Measurements from ENCODE around the gene NMS.
A peak's percentile ranks its signal among the peaks of the same experiment; 100 is the strongest.

The NMS gene

GRCh38 chr2:100470182-100470581, at the start of gene NMS:
TSS of gene NMS (plus strand) at chr2:100470482. CDS start at chr2:100470489, 7 bp downstream.
- H3K4me1 ChIP-seq (ENCODE audit: control insufficient read depth, insufficient read depth, low read length): no peaks in the 10 kb centered on the region
- WGBS (ENCODE audit: insufficient coverage, insufficient read length): no CpG with 5 or more reads among the region's 7 CpGs
- DNase-seq (ENCODE audit: low read depth, low spot score): no peak

GRCh38 chr2:100422320-100423055, 47.8 kb upstream of the NMS start:
- Histone ChIP-seq H3K27ac (ENCODE audit: low read length) (no peak overlapping the region), H3K36me3 (ENCODE audit: control insufficient read depth, insufficient read depth, low read length) (no peaks in the 10 kb centered on the region), H3K9me3 (ENCODE audit: control insufficient read depth, insufficient read depth, low read length) (no peaks in the 10 kb centered on the region), H3K4me1 (ENCODE audit: control insufficient read depth, insufficient read depth, low read length) (no peaks in the 10 kb centered on the region), H3K4me3 (ENCODE audit: low read length) (no peak overlapping the region), H3K27me3 (ENCODE audit: control insufficient read depth, insufficient read depth, low read length) (no peaks in the 10 kb centered on the region)
- no CpG with 5 or more reads among the region's 4 CpGs for WGBS (ENCODE audit: insufficient coverage, insufficient read length)
- peak; percentile 41 for DNase-seq (ENCODE audit: low read depth, low spot score)

More at GRCh38 chr2:100470182-100470581, at the start of gene NMS:
- Histone ChIP-seq H3K36me3 (ENCODE audit: control insufficient read depth, insufficient read depth, low read length) (no peaks in the 10 kb centered on the region), H3K9me3 (ENCODE audit: control insufficient read depth, insufficient read depth, low read length) (no peaks in the 10 kb centered on the region), H3K27me3 (ENCODE audit: control insufficient read depth, insufficient read depth, low read length) (no peaks in the 10 kb centered on the region), H3K4me3 (ENCODE audit: low read length) (no peak within 1 kb of the TSS), H3K27ac (ENCODE audit: low read length) (no peak within 1 kb of the TSS)

- no peak overlapping the region for H3K4me3 ChIP-seq (ENCODE audit: low read length)
- WGBS (ENCODE audit: insufficient coverage, insufficient read length): no CpG with 5 or more reads among the region's 1 CpG
- H3K27me3 ChIP-seq (ENCODE audit: control insufficient read depth, insufficient read depth, low read length): no peaks in the 10 kb centered on the region
- H3K9me3 ChIP-seq (ENCODE audit: control insufficient read depth, insufficient read depth, low read length): no peaks in the 10 kb centered on the region
- no peaks in the 10 kb centered on the region for H3K4me1 ChIP-seq (ENCODE audit: control insufficient read depth, insufficient read depth, low read length)
- H3K27ac ChIP-seq (ENCODE audit: low read length): no peak overlapping the region
- DNase-seq (ENCODE audit: low read depth, low spot score): no peak
- no peaks in the 10 kb centered on the region for H3K36me3 ChIP-seq (ENCODE audit: control insufficient read depth, insufficient read depth, low read length)
Measured at GRCh38 chr2:100423631-100424030, 46.7 kb upstream of the NMS start.

GRCh38 chr2:100424277-100424875, 45.9 kb upstream of the NMS start:
- Histone ChIP-seq H3K27ac (ENCODE audit: low read length) (no peak overlapping the region), H3K27me3 (ENCODE audit: control insufficient read depth, insufficient read depth, low read length) (no peaks in the 10 kb centered on the region), H3K4me1 (ENCODE audit: control insufficient read depth, insufficient read depth, low read length) (no peaks in the 10 kb centered on the region), H3K36me3 (ENCODE audit: control insufficient read depth, insufficient read depth, low read length) (no peaks in the 10 kb centered on the region), H3K9me3 (ENCODE audit: control insufficient read depth, insufficient read depth, low read length) (no peaks in the 10 kb centered on the region), H3K4me3 (ENCODE audit: low read length) (no peak overlapping the region)
- WGBS (ENCODE audit: insufficient coverage, insufficient read length): no CpG with 5 or more reads among the region's 4 CpGs
- no peak for DNase-seq (ENCODE audit: low read depth, low spot score)

- WGBS (ENCODE audit: insufficient coverage, insufficient read length): no CpG with 5 or more reads among the region's 4 CpGs
- Histone ChIP-seq H3K27me3 (ENCODE audit: control insufficient read depth, insufficient read depth, low read length) (no peaks in the 10 kb centered on the region), H3K27ac (ENCODE audit: low read length) (no peak overlapping the region), H3K36me3 (ENCODE audit: control insufficient read depth, insufficient read depth, low read length) (no peaks in the 10 kb centered on the region), H3K4me1 (ENCODE audit: control insufficient read depth, insufficient read depth, low read length) (no peaks in the 10 kb centered on the region), H3K9me3 (ENCODE audit: control insufficient read depth, insufficient read depth, low read length) (no peaks in the 10 kb centered on the region), H3K4me3 (ENCODE audit: low read length) (no peak overlapping the region)
- DNase-seq (ENCODE audit: low read depth, low spot score): no peak
Measured at GRCh38 chr2:100425107-100425506, 45.2 kb upstream of the NMS start.

GRCh38 chr2:100425573-100426383, 44.5 kb upstream of the NMS start:
- no peak overlapping the region for H3K4me3 ChIP-seq (ENCODE audit: low read length)
- no peaks in the 10 kb centered on the region for H3K9me3 ChIP-seq (ENCODE audit: control insufficient read depth, insufficient read depth, low read length)
- WGBS (ENCODE audit: insufficient coverage, insufficient read length): no CpG with 5 or more reads among the region's 15 CpGs
- H3K27ac ChIP-seq (ENCODE audit: low read length): no peak overlapping the region
- DNase-seq (ENCODE audit: low read depth, low spot score): no peak
- no peaks in the 10 kb centered on the region for H3K27me3 ChIP-seq (ENCODE audit: control insufficient read depth, insufficient read depth, low read length)
- no peaks in the 10 kb centered on the region for H3K4me1 ChIP-seq (ENCODE audit: control insufficient read depth, insufficient read depth, low read length)
- no peaks in the 10 kb centered on the region for H3K36me3 ChIP-seq (ENCODE audit: control insufficient read depth, insufficient read depth, low read length)

- no CpG with 5 or more reads among the region's 18 CpGs for WGBS (ENCODE audit: insufficient coverage, insufficient read length)
- Histone ChIP-seq H3K4me3 (ENCODE audit: low read length) (no peak overlapping the region), H3K27me3 (ENCODE audit: control insufficient read depth, insufficient read depth, low read length) (no peaks in the 10 kb centered on the region), H3K36me3 (ENCODE audit: control insufficient read depth, insufficient read depth, low read length) (no peaks in the 10 kb centered on the region), H3K4me1 (ENCODE audit: control insufficient read depth, insufficient read depth, low read length) (no peaks in the 10 kb centered on the region), H3K27ac (ENCODE audit: low read length) (no peak overlapping the region), H3K9me3 (ENCODE audit: control insufficient read depth, insufficient read depth, low read length) (no peaks in the 10 kb centered on the region)
- DNase-seq (ENCODE audit: low read depth, low spot score): no peak
Measured at GRCh38 chr2:100426384-100426720, 43.9 kb upstream of the NMS start.

- no peaks in the 10 kb centered on the region for H3K9me3 ChIP-seq (ENCODE audit: control insufficient read depth, insufficient read depth, low read length)
- WGBS (ENCODE audit: insufficient coverage, insufficient read length): no CpG with 5 or more reads among the region's 12 CpGs
- DNase-seq (ENCODE audit: low read depth, low spot score): no peak
- H3K4me1 ChIP-seq (ENCODE audit: control insufficient read depth, insufficient read depth, low read length): no peaks in the 10 kb centered on the region
- no peak overlapping the region for H3K27ac ChIP-seq (ENCODE audit: low read length)
- no peaks in the 10 kb centered on the region for H3K27me3 ChIP-seq (ENCODE audit: control insufficient read depth, insufficient read depth, low read length)
- no peaks in the 10 kb centered on the region for H3K36me3 ChIP-seq (ENCODE audit: control insufficient read depth, insufficient read depth, low read length)
- H3K4me3 ChIP-seq (ENCODE audit: low read length): no peak overlapping the region
Measured at GRCh38 chr2:100427111-100427510, 43.2 kb upstream of the NMS start.

- peak; percentile 47 for DNase-seq (ENCODE audit: low read depth, low spot score)
- H3K9me3 ChIP-seq (ENCODE audit: control insufficient read depth, insufficient read depth, low read length): no peaks in the 10 kb centered on the region
- WGBS (ENCODE audit: insufficient coverage, insufficient read length): no CpG with 5 or more reads among the region's 11 CpGs
- H3K36me3 ChIP-seq (ENCODE audit: control insufficient read depth, insufficient read depth, low read length): no peaks in the 10 kb centered on the region
- H3K27ac ChIP-seq (ENCODE audit: low read length): no peak overlapping the region
- no peaks in the 10 kb centered on the region for H3K27me3 ChIP-seq (ENCODE audit: control insufficient read depth, insufficient read depth, low read length)
- no peaks in the 10 kb centered on the region for H3K4me1 ChIP-seq (ENCODE audit: control insufficient read depth, insufficient read depth, low read length)
- H3K4me3 ChIP-seq (ENCODE audit: low read length): no peak overlapping the region
Measured at GRCh38 chr2:100427627-100428258, 42.5 kb upstream of the NMS start.

- no peak for DNase-seq (ENCODE audit: low read depth, low spot score)
- H3K4me1 ChIP-seq (ENCODE audit: control insufficient read depth, insufficient read depth, low read length): no peaks in the 10 kb centered on the region
- no peak overlapping the region for H3K27ac ChIP-seq (ENCODE audit: low read length)
- H3K4me3 ChIP-seq (ENCODE audit: low read length): no peak overlapping the region
- WGBS (ENCODE audit: insufficient coverage, insufficient read length): no CpG with 5 or more reads among the region's 1 CpG
- H3K36me3 ChIP-seq (ENCODE audit: control insufficient read depth, insufficient read depth, low read length): no peaks in the 10 kb centered on the region
- H3K9me3 ChIP-seq (ENCODE audit: control insufficient read depth, insufficient read depth, low read length): no peaks in the 10 kb centered on the region
- no peaks in the 10 kb centered on the region for H3K27me3 ChIP-seq (ENCODE audit: control insufficient read depth, insufficient read depth, low read length)
Measured at GRCh38 chr2:100429726-100430125, 40.6 kb upstream of the NMS start.

Data from iPS DF 6.9 (cell line).